Mucosa of rectum (tissue), 2 donors: Measurements from ENCODE around the gene HOXD3.

Source experiments
- H3K27ac ChIP-seq, 2 donors: one replicate each; pipeline ENCODE4 v1.7.0; 2013; ENCODE audit warnings: inconsistent platforms in 2 of 2, low read depth in 2 of 2, low read length in 2 of 2
- H3K27me3 ChIP-seq, 2 donors: one replicate each; pipeline ENCODE4 v1.7.0; 2013; ENCODE audit warnings: low read length in 2 of 2; ENCODE audit not compliant: control insufficient read depth in 2 of 2, insufficient read depth in 2 of 2
- H3K36me3 ChIP-seq, 2 donors: one replicate each; pipeline ENCODE4 v1.7.0; 2013; ENCODE audit warnings: low read length in 2 of 2; ENCODE audit not compliant: control insufficient read depth in 2 of 2, insufficient read depth in 2 of 2
- H3K4me1 ChIP-seq, 2 donors: one replicate each; pipeline ENCODE4 v1.7.0; 2013; ENCODE audit warnings: low read length in 2 of 2, mild to moderate bottlenecking in 1 of 2; ENCODE audit not compliant: control insufficient read depth in 2 of 2, insufficient read depth in 2 of 2
- H3K4me3 ChIP-seq, 2 donors: one replicate each; pipeline ENCODE4 v1.7.0; 2013; ENCODE audit warnings: low read length in 2 of 2
- H3K9ac ChIP-seq, 2 donors: one replicate each; pipeline ENCODE4 v1.7.0; 2013; ENCODE audit warnings: low read length in 2 of 2, low read depth in 1 of 2, mild to moderate bottlenecking in 1 of 2
- H3K9me3 ChIP-seq, 2 donors: one replicate each; pipeline ENCODE4 v1.7.0; 2013; ENCODE audit warnings: low read length in 2 of 2; ENCODE audit not compliant: control insufficient read depth in 2 of 2
- donor health status: healthy.
- donor health status: Normal muscosa, but diverticular disease.

The HOXD3 gene

DNA sequence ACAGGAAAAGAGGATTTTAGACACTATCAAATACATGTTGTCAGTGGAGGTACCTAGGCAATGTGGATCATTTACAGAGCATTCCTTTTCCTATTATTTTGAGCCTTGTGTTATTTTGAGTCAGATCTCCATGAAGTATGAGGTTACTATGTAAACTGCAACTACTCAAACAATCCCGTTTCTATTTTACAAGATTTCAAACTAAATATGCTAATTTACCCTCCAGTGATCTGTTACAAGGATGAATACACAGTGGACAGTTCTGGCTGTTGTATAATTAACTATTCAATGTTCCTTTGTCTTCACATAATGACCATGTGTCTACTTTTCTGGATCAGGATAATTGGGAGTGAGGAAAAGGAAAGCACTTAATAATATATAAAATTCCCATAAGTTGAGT is 35.9 kb downstream of the HOXD3 start:
- H3K9ac ChIP-seq = no peak overlapping the region
- no peaks in the 10 kb centered on the region for H3K9me3 ChIP-seq
- H3K4me1 ChIP-seq = peaks cover 9 to 23% of the 10 kb centered on the region in 2 donors
- H3K27me3 ChIP-seq = peaks cover 0 to 5% of the 10 kb centered on the region in 2 donors
- no peaks in the 10 kb centered on the region for H3K36me3 ChIP-seq
- no peak overlapping the region for H3K27ac ChIP-seq
- H3K4me3 ChIP-seq = no peak overlapping the region

DNA sequence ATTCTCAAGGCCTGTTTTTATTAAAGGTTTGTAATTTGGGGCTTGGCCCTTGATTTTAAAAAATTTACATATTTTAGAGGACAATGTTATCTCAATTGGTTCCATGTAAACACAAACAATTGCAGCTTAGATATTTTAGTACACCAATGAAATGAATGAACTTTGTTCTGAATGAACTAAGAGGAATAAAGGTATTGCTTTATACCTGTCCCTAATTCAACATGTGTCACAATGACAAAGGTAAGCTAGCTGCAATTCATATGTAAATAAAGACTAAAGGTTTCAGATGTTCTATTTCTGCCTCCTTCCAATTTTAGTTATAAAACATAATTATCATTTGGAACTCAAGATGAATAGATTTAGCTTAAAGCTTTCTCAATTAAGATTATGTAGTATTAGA is 42.8 kb downstream of the HOXD3 start:
- Histone ChIP-seq H3K4me1 (no peaks in the 10 kb centered on the region), H3K27me3 (no peaks in the 10 kb centered on the region)

DNA sequence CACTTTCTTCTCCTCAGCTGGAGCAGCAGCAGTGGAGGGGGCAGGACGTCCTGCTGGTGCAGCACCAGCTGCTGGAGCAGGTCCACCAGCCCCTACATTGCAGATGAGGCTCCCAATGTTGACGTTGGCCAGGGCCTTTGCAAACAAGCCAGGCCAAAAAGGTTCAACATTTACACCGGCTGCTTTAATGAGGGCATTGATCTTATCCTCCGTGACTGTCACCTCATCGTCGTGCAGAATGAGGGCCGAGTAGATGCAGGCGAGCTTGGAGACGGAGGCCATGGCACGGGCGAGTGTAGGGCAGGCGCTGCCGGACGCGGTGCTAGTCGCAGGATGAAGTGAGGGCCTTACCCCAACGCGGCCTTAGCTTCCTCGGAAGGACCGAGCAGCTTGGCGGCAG is 43.9 kb downstream of the HOXD3 start:
- Histone ChIP-seq H3K36me3 (no peaks in the 10 kb centered on the region), H3K4me3 (no peak overlapping the region), H3K27me3 (no peaks in the 10 kb centered on the region), H3K4me1 (no peaks in the 10 kb centered on the region), H3K9ac (no peak overlapping the region), H3K27ac (no peak overlapping the region), H3K9me3 (no peaks in the 10 kb centered on the region)

More for the DNA sequence above, 42.8 kb downstream of the HOXD3 start:
- Histone ChIP-seq H3K9me3 (no peaks in the 10 kb centered on the region), H3K27ac (no peak overlapping the region), H3K36me3 (no peaks in the 10 kb centered on the region), H3K9ac (no peak overlapping the region), H3K4me3 (no peak overlapping the region)

DNA sequence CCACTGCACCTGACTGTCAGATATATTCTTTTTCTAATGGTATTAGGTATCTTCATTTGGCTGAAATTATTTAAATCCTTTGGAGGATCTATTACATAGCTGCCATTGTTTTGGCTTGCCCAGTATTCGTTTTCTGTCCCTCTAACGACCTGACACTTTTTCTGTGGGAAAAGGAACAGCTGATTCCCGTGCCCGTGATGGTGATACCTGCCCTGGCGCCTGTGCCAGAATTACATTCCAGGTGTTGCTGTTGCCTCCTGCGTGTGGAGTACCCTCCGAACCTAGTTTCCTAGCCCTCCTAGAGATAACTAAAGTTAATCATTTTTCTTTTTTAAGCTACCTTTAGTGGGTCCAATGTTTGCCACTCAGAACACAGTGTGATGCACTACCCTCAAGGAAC is 45.4 kb downstream of the HOXD3 start:
- H3K27me3 ChIP-seq = no peaks in the 10 kb centered on the region
- H3K27ac ChIP-seq = no peak overlapping the region
- no peak overlapping the region for H3K9ac ChIP-seq
- H3K4me3 ChIP-seq = no peak overlapping the region
- no peaks in the 10 kb centered on the region for H3K9me3 ChIP-seq
- H3K4me1 ChIP-seq = no peaks in the 10 kb centered on the region
- no peaks in the 10 kb centered on the region for H3K36me3 ChIP-seq

DNA sequence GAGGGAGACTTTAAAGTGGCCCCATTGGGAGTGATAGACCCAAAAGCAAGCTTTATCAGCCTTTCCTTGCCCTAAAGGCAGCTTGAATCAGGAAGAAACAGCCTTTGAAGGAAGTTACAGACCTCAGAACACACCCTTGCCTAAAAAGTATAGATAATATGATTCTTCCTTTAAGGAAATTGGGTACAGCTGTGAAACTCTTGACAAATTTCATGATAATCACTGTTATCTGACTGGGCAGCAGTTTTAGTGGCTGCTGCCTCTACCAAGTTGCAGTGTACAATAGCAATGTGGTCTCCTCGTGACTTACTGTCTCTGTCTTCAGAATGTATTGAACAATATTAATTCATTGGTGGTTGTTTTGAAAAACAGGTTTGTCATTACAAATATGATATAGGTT is 48.0 kb downstream of the HOXD3 start:
- Histone ChIP-seq H3K4me1 (no peaks in the 10 kb centered on the region), H3K36me3 (no peaks in the 10 kb centered on the region), H3K9me3 (no peaks in the 10 kb centered on the region), H3K27me3 (no peaks in the 10 kb centered on the region), H3K9ac (no peak overlapping the region), H3K4me3 (no peak overlapping the region), H3K27ac (no peak overlapping the region)

DNA sequence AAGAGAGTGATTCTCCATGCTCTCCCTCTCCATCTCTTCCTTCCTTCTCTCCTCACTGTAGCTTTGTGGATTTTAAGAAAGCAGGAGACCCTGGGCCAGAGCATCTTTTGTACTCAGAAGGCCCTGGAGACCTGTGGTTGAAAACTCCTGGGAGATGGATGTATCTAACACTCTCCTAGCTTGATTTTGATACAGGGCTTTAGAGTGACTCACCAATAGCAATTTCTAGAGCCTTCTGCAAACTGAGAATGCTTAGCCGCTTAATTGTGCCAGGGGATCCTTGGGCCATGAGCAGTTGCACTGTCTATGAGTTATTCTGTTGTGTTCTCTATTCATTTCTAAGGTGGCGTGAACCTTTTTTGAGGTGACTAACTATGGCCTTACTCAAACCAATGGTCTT is 49.0 kb downstream of the HOXD3 start:
- no peak overlapping the region for H3K9ac ChIP-seq
- H3K36me3 ChIP-seq = no peaks in the 10 kb centered on the region
- H3K27ac ChIP-seq = no peak overlapping the region
- H3K4me1 ChIP-seq = no peaks in the 10 kb centered on the region
- no peaks in the 10 kb centered on the region for H3K27me3 ChIP-seq
- H3K4me3 ChIP-seq = no peak overlapping the region
- H3K9me3 ChIP-seq = no peaks in the 10 kb centered on the region

DNA sequence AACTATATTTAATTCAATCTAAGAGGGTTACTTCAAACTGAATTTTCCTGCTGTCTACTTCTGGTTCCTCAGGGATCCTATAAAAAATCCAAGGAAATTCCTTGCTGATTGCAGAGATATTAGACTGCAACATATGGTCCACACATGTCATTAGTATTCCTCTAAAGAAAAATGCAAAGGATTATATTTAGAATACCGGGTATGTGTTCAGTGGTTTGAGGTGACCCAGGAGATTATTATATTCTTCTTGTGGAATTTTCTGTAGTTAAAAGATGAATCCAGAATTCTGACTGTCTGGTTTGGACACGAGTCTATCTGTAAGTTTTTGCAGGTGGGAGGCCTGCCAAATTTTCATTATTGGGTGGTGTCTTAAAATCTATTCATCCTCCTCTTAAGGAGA is 49.6 kb downstream of the HOXD3 start:
- Histone ChIP-seq H3K9me3 (no peaks in the 10 kb centered on the region), H3K27ac (no peak overlapping the region), H3K4me1 (no peaks in the 10 kb centered on the region), H3K36me3 (no peaks in the 10 kb centered on the region), H3K9ac (no peak overlapping the region), H3K27me3 (no peaks in the 10 kb centered on the region), H3K4me3 (no peak overlapping the region)

DNA sequence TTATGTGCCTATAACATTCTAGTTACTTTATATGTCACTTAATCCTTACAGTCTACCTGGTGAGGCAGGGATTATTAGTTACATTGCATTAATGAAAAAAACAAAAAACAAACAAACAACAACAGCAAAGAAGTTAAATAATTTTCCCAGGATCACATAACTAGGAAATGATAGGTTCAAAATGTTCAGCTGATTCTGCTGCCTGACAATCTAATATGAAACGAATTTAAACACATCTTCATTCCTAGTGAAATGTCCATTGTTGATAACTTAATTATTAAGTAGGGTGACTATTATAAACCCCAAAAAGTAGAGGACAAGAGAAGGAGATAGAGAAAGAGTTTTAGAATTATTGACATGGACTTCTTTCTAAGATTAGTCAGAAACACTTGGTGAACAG is 54.0 kb downstream of the HOXD3 start:
- H3K27ac ChIP-seq = no peak overlapping the region
- no peaks in the 10 kb centered on the region for H3K9me3 ChIP-seq
- H3K36me3 ChIP-seq = no peaks in the 10 kb centered on the region
- no peaks in the 10 kb centered on the region for H3K4me1 ChIP-seq
- H3K9ac ChIP-seq = no peak overlapping the region
- H3K27me3 ChIP-seq = peaks cover 0 to 3% of the 10 kb centered on the region in 2 donors
- no peak overlapping the region for H3K4me3 ChIP-seq

DNA sequence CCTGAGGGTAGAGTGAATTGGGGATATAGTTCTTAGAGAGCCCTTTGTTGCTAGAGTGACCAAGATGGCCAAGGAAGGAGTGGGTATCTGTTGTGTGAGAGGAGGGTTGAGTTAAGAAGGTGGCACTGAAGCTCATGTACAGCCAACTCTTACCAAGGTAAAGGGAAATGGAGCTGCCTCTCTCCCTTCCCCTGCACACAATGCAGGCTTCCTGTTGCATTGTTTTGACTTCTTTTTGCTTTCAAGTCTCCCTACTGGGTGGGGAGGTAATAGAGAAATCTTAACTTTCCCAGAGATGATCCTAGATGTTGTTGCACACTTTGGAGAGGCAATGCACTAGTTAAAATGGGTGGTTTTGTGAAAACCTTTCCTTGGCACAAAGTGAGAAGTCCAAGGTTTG is 55.2 kb downstream of the HOXD3 start:
- Histone ChIP-seq H3K27me3 (peaks cover 0 to 3% of the 10 kb centered on the region in 2 donors), H3K9me3 (no peaks in the 10 kb centered on the region), H3K9ac (no peak overlapping the region), H3K36me3 (no peaks in the 10 kb centered on the region), H3K4me1 (no peaks in the 10 kb centered on the region), H3K4me3 (no peak overlapping the region), H3K27ac (no peak overlapping the region)

DNA sequence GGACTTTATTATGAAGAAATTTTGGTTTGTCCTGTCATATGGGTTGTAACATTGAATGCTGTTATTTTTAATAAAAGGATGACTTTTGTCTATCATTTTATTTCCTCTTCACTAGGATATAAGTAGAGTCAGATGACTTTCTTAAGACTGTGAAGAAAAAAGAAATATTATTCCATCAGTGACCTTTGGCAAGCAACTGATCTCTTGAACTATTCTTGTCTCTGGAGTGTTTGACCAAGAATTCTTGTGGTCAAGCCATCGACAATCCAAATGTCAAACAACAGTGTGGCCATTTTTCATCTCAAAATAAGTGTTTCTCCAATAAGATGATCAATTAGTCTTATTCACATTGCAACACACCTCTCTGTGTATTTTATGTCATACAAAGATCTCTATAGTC is 56.3 kb downstream of the HOXD3 start:
- Histone ChIP-seq H3K27ac (no peak overlapping the region), H3K9me3 (no peaks in the 10 kb centered on the region), H3K9ac (no peak overlapping the region), H3K4me1 (no peaks in the 10 kb centered on the region), H3K36me3 (no peaks in the 10 kb centered on the region), H3K4me3 (no peak overlapping the region), H3K27me3 (peaks cover 0 to 3% of the 10 kb centered on the region in 2 donors)
